Nucleus accumbens (tissue), 56 donors: Measurements from ENCODE around the gene TARS1.

Experiments used
- DNase-seq, 56 donors: peaks; one replicate each; lab custom pipeline; 2025; lab: John Stamatoyannopoulos, UW

The TARS1 gene

GRCh38 chr5:33440482-33441240 is at the start of gene TARS1:
Gene TARS1, plus strand, starts transcription at chr5:33440965. Its CDS starts 122 bp downstream, at chr5:33441087.
- DNase-seq: peak; percentile 74 to 100 (median 96)

- DNase-seq: no peak
Measured at GRCh38 chr5:33398501-33398900, 42.3 kb upstream of the TARS1 start.

- no peak for DNase-seq
Measured at GRCh38 chr5:33400675-33401074, 40.1 kb upstream of the TARS1 start.

GRCh38 chr5:33401482-33402390 is 39.0 kb upstream of the TARS1 start:
- no peak for DNase-seq

GRCh38 chr5:33403187-33403586 is 37.6 kb upstream of the TARS1 start:
- no peak for DNase-seq

GRCh38 chr5:33408816-33409215 is 31.9 kb upstream of the TARS1 start:
- DNase-seq: no peak

GRCh38 chr5:33409435-33410170 is 31.2 kb upstream of the TARS1 start:
- no peak for DNase-seq

- DNase-seq: no peak
Measured at GRCh38 chr5:33410221-33410620, 30.5 kb upstream of the TARS1 start.

GRCh38 chr5:33411498-33411897 is 29.3 kb upstream of the TARS1 start:
- DNase-seq: no peak

- no peak for DNase-seq
Measured at GRCh38 chr5:33415811-33416354, 24.9 kb upstream of the TARS1 start.

- no peak for DNase-seq
Measured at GRCh38 chr5:33417632-33418031, 23.1 kb upstream of the TARS1 start.

- no peak for DNase-seq
Measured at GRCh38 chr5:33420946-33421345, 19.8 kb upstream of the TARS1 start.

- DNase-seq: no peak
Measured at GRCh38 chr5:33422191-33422590, 18.6 kb upstream of the TARS1 start.

- no peak for DNase-seq
Measured at GRCh38 chr5:33423018-33423630, 17.6 kb upstream of the TARS1 start.

GRCh38 chr5:33425314-33425713 is 15.5 kb upstream of the TARS1 start:
- DNase-seq: no peak

- DNase-seq: no peak
Measured at GRCh38 chr5:33430983-33431382, 9.8 kb upstream of the TARS1 start.

- DNase-seq: no peak
Measured at GRCh38 chr5:33432656-33433055, 8.1 kb upstream of the TARS1 start.

- DNase-seq: no peak
Measured at GRCh38 chr5:33433303-33434240, 7.2 kb upstream of the TARS1 start.

- peak in 48 of 56 donors; percentile 0 to 83 (median 26) for DNase-seq
Measured at GRCh38 chr5:33435893-33436490, 4.8 kb upstream of the TARS1 start.
